Hematopoietic multipotent progenitor cell treated with erythropoietin and hydrocortisone succinate and interleukin-3 and kit ligand, for 8 days (in vitro differentiated cells): ENCODE results near the gene ASPM.

ENCODE experiments used
- DNase-seq: peaks from one replicate; pipeline ENCODE4 v3.0.0-alpha.2; 2015

The ASPM gene

GRCh38 chr1:197146101-197147095 is at the start of gene ASPM:
ASPM (minus strand) TSS chr1:197146669; CDS start chr1:197146437, 232 bp downstream.
- peak; percentile 96 for DNase-seq

GRCh38 chr1:197195100-197195499 is 48.6 kb upstream of the ASPM start:
- DNase-seq = no peak

- DNase-seq = peak; percentile 46
Measured at GRCh38 chr1:197184190-197184589, 37.7 kb upstream of the ASPM start.

DNA sequence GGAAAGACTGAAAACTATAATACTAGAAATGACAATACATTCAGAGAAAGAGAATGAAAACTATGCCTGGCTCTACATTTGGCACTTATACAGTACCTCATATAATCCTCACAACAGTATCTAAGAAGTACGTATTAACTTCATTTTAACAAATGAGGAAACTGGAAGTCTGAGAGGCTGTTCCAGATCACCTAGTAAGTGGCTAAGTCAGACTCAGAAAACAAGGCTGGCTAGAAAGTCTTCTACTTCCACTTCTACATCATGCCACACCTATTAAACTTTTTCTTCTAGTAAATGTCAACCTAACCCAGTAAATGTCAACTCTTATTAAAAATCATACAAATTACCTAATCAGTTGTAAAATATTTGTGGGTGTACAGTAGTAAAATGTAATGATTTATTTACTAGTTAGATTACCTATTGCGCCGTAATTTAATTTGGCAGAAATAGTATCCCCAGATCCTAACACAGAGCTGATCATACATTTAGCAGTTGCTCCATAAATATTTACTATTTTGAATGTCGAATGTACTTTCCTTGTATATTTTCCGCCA is 36.8 kb upstream of the ASPM start:
- no peak for DNase-seq

GRCh38 chr1:197182716-197183115 is 36.2 kb upstream of the ASPM start:
- DNase-seq = no peak

DNA sequence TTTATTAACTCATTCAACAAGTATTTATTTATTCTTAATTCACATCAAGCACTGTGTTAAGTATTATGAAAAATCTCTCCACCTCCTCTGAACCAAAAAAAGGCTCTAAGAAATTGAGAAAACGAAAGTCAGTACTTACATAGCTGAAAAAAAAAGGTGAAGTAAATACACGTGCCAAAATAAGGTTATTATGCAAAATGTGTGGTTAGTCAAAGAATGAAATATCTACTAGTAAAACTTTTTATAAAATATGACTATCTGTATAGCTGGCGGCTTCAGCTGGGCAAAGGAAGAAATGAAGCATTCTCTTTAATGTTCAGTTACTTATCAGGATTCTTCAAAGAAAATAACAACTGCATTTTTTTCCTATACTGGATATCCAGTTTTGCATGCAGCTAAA is 35.5 kb upstream of the ASPM start:
- no peak for DNase-seq

- DNase-seq = peak; percentile 56
Measured at GRCh38 chr1:197180252-197180878, 33.9 kb upstream of the ASPM start.

DNA sequence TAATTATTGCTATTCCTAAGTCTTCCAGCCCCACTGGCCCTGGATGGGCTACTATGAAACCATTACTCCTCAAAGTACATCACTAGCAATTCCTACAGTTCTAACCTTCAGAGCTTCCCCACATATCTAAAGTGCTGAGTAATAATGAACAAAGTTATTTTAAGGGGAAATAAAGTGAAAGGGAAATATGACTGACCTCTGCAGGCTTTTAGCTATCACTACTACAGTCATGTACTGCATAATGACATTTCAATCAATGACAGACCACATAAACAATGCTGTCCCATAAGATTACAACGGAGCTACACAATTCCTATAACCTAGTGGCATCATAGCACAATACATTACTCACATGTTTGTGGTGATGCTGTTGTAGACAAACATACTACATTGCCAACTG is 32.5 kb upstream of the ASPM start:
- DNase-seq = peak; percentile 54

- no peak for DNase-seq
Measured at GRCh38 chr1:197174818-197175217, 28.3 kb upstream of the ASPM start.

DNA sequence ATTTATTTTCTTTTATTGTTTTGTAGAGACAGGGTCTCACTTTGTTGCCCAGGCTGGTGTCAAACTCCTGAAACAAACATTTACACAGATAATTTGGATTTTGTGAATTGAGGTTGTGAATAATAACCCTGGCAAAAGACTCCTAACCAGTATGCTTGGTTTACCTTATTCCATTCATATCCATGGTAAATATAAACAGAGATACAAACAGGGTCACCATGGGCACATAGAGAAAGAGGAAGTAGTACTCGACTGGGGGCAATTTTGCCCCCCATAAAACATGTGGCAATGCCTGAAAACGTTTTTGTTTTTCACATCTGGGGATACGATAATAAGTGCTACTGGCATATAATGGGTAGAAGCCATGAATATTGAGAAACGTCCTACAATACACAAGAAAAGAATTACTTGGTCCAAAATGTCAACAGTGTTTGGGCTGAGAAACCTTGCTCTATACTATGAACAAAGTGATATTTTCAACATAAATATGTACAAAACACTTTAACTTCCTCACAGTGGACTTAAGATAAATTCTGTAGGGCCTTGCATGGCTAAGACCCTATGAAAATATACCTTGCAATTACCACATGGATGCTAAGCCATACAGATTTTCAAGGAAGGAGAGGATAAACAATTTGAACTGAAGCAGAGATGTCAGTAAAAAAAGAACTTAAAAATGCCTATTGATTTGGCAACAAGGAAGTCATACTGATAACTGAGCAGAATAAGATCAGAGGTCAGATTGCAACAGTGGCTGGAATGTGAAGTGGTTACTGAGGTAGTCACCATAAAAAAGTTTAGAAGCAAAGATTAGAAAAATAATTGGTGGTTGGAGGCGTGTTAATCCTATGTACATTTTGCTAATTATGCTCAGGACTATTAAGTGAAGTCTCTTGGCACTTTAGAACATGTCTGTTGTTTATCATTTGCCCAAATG is 27.4 kb upstream of the ASPM start:
- DNase-seq = no peak

DNA sequence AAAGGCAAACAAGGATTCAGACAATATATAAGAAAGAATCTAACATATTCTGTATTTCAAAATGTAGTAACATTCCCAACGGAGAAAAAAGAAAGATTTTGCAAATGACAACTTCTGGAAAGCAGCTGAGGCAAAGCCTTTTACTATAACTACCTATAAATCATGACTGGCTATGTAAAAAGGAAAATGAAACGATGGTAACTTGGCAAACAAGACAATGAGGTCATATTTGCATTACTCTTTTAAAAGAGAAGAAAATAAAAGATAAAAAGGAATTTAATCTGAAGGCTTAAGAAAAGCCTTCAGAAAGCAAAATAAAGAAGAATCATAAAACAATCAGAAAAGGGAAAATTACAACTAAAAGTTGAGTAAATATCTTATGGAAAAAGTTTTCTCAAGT is 25.1 kb upstream of the ASPM start:
- DNase-seq = no peak

- DNase-seq = no peak
Measured at GRCh38 chr1:197170538-197170937, 24.1 kb upstream of the ASPM start.

DNA sequence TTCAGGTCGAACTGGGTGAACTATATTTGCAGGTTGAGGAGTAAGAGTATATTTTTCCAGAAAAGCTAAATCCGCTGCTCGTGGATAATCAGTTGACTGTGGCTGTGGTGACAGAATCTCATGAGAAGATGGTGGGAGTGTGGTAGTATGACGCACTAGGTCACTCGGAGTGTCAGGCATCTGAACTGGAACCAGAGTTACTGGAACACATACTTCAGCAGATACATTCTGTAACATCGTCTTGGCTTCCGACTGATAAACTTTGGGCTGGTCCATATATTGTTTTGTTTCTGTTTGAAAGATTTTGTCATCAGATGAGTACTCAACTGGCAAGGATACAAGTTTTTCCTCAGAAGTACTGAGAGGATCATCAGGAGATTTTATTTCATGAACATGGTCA is 13.0 kb upstream of the ASPM start:
- no peak for DNase-seq

GRCh38 chr1:197156692-197157091 is 10.2 kb upstream of the ASPM start:
- no peak for DNase-seq

DNA sequence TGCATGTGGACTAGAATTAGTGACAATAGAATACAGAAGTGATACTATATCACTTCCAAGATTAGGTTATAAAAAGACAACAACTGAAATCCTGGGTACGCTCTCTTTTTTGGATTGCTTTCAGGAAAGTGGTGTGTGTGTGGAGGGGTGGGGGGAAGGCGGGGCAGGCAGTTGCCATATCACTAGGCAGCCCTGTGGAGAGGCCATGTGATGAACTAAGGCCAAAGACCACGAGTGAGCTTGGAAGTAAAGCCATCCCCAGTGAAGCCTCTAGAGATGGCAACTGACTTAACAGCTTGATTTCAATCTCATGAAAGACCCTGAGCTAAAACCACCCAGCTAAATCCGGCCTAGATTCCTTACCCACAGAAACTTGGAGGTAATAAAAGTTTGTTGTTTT is 6.2 kb upstream of the ASPM start:
- peak; percentile 43 for DNase-seq

GRCh38 chr1:197151185-197151584 is 4.7 kb upstream of the ASPM start:
- DNase-seq = no peak

GRCh38 chr1:197150336-197151005 is 4.0 kb upstream of the ASPM start:
- DNase-seq = no peak

DNA sequence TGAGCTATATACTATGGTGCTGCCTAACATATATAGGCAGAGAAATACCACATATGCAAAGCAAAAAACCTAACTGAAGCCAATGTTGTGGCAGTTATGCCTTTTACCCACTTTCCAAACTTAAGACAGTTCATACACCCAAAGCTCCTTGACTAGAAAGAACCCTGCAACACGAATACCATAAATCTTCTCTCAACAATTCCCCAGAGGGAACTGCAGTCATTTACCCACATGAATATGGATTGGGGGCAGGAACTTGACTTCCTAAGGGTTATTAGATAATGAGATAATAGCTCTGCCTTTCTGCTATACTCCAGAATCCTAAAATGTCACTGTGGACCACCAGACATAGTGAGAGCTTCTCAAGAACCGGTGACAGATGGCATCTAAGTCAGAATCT is 2.9 kb upstream of the ASPM start:
- DNase-seq = no peak

- DNase-seq = peak; percentile 19
Measured at GRCh38 chr1:197145446-197146024, 934 bp downstream of the ASPM start.

GRCh38 chr1:197144570-197145325 is 1.7 kb downstream of the ASPM start:
- DNase-seq = peak; percentile 20

GRCh38 chr1:197143276-197143675 is 3.2 kb downstream of the ASPM start:
- DNase-seq = no peak
